VCaP (cell line): ENCODE results near the gene CCR2.
"Not testable (repeated sequence)": the region's sequence is repeated elsewhere in the genome, so short reads cannot be mapped to it uniquely, and the experiment has no call there.

Experiments used
- H3K27ac ChIP-seq: fragments of 450-650 bp; 2 replicates; pipeline ENCODE4 v1.5.1; 2017
- TF ChIP-seq, protein P1 (sequence below): fragments of 450-650 bp; conservative IDR thresholded peaks from 2 replicates; pipeline ENCODE4 v1.5.1; 2017; ENCODE audit warnings: mild to moderate bottlenecking, moderate library complexity

Gene CCR2

DNA sequence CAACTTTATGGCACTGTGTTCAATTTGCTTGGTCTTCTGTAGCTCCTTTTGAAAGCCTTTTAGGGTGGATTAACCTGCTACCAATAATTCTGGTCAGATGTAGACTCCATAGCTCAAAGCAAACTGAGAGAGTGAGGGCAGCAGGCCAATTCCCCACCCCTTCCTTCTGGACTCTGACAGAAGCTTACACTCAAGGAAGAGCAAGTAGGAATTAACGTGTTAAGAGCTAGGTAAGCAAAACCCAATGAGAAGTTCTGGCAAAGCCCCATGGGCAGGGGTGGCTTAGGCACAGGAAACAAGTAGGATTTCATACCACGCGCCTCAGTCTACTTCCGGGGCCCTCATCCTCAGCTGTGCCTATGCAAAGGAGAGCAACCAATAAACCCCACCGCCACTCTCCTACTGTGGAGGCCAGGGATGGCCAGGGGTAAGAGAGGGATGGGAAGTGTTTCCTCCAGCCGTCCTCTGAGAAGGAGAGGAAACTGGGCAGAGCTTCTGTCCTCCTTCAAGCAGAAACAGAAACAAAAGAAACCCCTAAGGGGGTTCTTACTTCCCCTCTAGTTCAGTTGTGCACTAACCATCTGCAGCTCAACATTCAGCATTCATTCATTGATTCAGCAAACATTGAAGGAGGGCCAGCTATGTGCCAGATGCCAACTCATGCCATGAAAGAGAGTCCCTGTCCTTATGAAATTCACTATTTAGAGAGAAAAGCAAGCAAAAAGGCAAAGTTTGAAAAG is 29.5 kb downstream of the CCR2 start:
- TF ChIP-seq, protein P1, sequence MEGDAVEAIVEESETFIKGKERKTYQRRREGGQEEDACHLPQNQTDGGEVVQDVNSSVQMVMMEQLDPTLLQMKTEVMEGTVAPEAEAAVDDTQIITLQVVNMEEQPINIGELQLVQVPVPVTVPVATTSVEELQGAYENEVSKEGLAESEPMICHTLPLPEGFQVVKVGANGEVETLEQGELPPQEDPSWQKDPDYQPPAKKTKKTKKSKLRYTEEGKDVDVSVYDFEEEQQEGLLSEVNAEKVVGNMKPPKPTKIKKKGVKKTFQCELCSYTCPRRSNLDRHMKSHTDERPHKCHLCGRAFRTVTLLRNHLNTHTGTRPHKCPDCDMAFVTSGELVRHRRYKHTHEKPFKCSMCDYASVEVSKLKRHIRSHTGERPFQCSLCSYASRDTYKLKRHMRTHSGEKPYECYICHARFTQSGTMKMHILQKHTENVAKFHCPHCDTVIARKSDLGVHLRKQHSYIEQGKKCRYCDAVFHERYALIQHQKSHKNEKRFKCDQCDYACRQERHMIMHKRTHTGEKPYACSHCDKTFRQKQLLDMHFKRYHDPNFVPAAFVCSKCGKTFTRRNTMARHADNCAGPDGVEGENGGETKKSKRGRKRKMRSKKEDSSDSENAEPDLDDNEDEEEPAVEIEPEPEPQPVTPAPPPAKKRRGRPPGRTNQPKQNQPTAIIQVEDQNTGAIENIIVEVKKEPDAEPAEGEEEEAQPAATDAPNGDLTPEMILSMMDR: no peak

DNA sequence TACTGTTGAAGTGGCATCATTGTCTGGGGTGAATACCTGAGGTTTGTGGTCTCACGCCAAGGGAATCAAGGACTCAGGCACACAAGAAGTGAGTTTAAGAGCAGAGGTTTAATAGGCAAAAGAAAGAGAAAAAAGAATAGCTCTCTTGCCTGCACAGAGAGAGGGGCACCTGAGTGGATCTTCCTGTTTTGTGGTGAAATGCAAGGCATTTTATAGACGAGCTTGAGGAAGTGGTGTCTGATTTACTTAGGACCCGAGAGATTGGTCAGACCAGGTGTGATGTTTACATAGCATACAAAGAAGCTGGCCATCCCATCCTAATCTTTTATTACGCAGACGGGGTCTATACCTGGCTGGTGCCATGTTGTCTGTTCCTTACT is 30.0 kb downstream of the CCR2 start:
- H3K27ac ChIP-seq: peak overlapping the region; percentile 63
- TF ChIP-seq, protein P1: no peak

More for the DNA sequence above, 29.5 kb downstream of the CCR2 start:
- H3K27ac ChIP-seq: peak overlapping the region; percentile 63

DNA sequence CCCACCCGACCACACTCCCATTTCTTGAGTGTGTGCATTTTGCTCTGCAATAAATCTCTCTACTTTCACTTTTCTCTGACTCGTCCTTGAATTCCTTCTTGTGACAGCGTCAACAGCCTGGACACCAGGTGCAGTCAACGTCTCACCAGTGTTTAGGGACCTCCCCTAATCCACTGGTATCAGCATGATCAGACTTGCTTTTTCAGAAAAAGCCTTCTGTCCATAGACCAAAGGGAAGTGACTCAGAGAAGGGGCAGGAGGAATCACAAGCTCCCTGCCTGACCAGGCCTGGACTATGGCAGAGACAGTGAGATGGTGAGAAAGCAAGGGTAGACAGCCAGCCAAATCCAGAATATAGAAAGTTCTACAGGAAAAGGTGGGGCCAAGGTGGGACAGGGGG is 32.3 kb downstream of the CCR2 start:
- H3K27ac ChIP-seq: no peak overlapping the region
- TF ChIP-seq, protein P1: no peak

DNA sequence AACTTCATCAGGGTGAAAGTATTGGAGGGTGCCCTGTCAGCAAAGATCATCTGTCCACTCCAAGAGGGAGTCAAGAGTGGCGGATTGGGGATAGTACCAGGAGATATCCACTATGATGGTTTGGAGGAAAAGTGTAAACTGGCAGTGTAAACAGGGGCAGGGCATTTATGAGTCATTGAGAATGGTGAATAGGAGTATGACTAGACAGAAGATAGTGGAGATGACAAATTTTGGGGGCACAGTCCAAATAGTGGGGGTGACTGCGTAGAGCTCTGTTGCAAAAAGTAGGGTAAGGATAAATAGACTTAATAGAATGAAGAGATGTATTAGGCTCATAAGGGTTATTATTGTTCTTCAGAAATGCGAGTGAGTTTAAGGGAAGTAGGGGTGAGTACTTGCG is 34.9 kb downstream of the CCR2 start:
- H3K27ac ChIP-seq: not testable (repeated sequence)

DNA sequence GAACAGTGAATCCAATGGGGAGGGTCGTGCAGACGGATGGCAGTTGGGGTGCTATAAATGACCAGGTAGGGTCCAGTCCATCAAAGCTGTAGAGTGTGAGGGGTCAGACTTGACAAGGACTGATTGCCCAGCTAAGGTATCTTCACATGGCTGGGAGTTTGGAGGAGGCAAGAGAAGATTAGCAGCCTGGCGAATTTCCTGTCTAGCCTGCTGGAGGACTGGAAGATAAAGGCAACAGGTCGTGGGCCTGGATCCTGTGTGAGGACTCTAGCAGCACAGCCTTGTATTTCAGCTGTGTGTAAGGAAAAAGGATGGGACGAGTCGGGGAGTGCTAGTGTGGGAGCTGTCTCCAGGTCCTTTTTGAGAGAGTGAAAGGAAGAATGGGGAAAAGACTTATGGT is 35.4 kb downstream of the CCR2 start:
- no peak overlapping the region for H3K27ac ChIP-seq
- TF ChIP-seq, protein P1: no peak

DNA sequence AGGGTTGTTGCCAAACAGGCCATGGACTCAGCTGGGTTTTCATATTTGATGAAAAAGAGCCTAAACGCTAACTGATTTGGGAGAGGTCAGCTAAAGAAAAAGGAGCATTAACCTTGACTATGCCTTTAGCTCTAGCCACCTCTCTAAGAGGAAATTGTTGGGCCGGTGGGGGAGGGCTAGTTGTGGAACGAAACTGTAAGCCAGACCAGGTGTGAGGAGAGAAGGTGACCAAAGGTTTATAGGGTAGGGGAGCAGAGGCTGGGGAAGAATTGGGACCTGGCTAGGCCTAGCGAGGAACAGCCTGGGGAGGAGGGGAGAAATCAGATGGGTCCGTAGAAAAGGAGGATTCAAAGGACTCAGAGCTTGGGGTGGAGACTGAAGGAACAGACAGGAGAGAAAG is 37.6 kb downstream of the CCR2 start:
- H3K27ac ChIP-seq: not testable (repeated sequence)

DNA sequence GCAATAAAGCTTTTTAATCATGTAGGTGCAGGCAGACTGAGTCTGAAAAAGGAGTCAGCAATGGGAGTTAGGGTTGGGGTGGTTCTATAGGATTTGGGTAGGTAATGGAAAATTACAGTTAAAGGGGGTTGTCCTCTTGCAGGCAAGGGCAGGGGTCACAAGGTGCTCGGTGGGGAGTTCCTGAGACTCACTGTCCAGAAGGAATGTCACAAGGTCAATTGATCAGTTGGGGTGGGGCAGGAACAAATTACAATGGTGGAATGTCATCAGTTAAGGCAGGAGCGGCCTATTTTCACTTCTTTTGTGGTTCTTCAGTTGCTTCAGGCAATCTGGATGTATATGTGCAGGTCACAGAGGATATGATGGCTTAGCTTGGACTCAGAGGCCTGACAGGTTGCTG is 39.1 kb downstream of the CCR2 start:
- no peak overlapping the region for H3K27ac ChIP-seq

DNA sequence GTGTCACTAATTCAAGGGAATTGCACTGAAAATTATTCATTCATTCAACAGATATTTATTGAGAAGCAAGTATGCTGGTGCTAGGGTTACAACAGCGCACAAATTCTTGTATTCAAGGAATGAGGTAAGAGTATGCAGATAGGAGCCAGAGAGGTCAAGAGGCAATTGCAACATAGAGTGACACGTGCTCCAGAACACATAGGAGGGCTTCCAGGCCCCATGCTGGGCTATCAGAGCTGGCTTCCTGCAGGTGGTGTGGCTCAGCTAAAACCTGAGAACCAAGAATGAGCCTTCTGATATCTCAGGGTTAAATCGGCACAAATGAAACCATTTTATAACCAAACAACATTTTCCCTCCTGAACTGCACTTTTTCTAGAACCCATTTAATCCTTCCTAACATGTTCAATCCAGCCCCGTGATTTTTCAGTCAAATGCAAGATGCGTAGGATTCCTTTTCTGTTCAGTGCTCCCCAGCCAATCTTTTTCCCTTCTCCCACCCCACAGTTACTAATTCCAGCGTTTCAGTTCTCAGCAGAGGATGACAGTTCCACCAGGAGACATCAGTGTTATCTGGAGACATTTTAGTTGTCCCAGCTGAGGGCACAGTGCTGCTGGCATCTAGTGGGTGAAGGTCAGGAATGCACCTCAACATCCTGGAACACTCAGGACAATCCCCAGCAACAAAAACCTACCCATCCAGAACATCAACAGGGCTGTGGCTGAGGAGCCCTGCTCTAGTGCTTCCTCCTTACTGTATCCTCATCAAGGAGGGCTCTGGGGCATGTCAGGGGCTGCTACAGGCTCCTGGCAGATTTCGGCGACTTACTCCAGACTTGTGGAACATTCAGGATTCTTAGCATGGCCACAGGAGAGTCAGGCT is 39.9 kb downstream of the CCR2 start:
- TF ChIP-seq, protein P1: no peak
- H3K27ac ChIP-seq: no peak overlapping the region

More for the DNA sequence above, 39.1 kb downstream of the CCR2 start:
- TF ChIP-seq, protein P1: no peak
